ENCODE results near the gene PIP5K1B. TPM values are rescaled to one million over a fixed set of nuclear protein-coding genes. Genes with fewer than 3 reads are reported as not detected.
A peak's percentile ranks its signal among the peaks of the same experiment; 100 is the strongest.

The PIP5K1B gene
- total RNA-seq, 1 experiment from 2014 or later = not detected

GRCh38 chr9:68683433-68683832, 21.6 kb upstream of the PIP5K1B start:
- H3K27ac ChIP-seq (ENCODE audit: low read depth, low read length, poor library complexity, severe bottlenecking) = no peak overlapping the region
- no peaks in the 10 kb centered on the region for H3K9me3 ChIP-seq (ENCODE audit: low read depth, low read length, poor library complexity, severe bottlenecking)
- H3K36me3 ChIP-seq (ENCODE audit: insufficient read depth, low read length, poor library complexity, severe bottlenecking) = no peaks in the 10 kb centered on the region
- BruUV-seq (replicated peaks) = no TSS peak
- DNase-seq (ENCODE audit: low spot score) = no peak
- ChIA-PET CTCF (no interaction called here), POLR2A (ENCODE audit: low non-redundant PET) (no interaction called here)
- no peak for TF ChIP-seq EZH2 (IDR thresholded peaks at IDR 0.05; ENCODE audit: borderline replicate concordance, low read depth, low read length, poor library complexity, severe bottlenecking)
- TF ChIP-seq CTCF (conservative IDR thresholded peaks at IDR 0.05; ENCODE audit: low read depth, low read length) = no peak
- H3K4me3 ChIP-seq (ENCODE audit: low read depth, low read length, poor library complexity, severe bottlenecking) = no peak overlapping the region
- H3K27me3 ChIP-seq (replicated peaks; ENCODE audit: insufficient read depth, low read depth, low read length, poor library complexity) = no peaks in the 10 kb centered on the region
- intact Hi-C loops (cut with micrococcal nuclease; ENCODE audit: unreplicated experiment) = loop anchor here (10.0 kb wide), 1 partner anchor 99 kb away; no protein-coding TSS in a partner anchor
- H3K4me1 ChIP-seq (ENCODE audit: insufficient read depth, low read length, poor library complexity, severe bottlenecking) = no peaks in the 10 kb centered on the region

GRCh38 chr9:68685213-68685612, 19.8 kb upstream of the PIP5K1B start:
- TF ChIP-seq EZH2 (IDR thresholded peaks at IDR 0.05; ENCODE audit: borderline replicate concordance, low read depth, low read length, poor library complexity, severe bottlenecking) (no peak), CTCF (conservative IDR thresholded peaks at IDR 0.05; ENCODE audit: low read depth, low read length) (no peak)
- CTCF ChIA-PET = no interaction called here
- POLR2A ChIA-PET (ENCODE audit: low non-redundant PET) = no interaction called here

GRCh38 chr9:68685770-68686169, 19.3 kb upstream of the PIP5K1B start:
- H3K9me3 ChIP-seq (ENCODE audit: low read depth, low read length, poor library complexity, severe bottlenecking) = no peaks in the 10 kb centered on the region
- peak; percentile 26 for DNase-seq (ENCODE audit: low spot score)
- no peak overlapping the region for H3K27ac ChIP-seq (ENCODE audit: low read depth, low read length, poor library complexity, severe bottlenecking)
- H3K4me1 ChIP-seq (ENCODE audit: insufficient read depth, low read length, poor library complexity, severe bottlenecking) = no peaks in the 10 kb centered on the region
- no TSS peak for BruUV-seq (replicated peaks)
- POLR2A ChIA-PET (ENCODE audit: low non-redundant PET) = no interaction called here
- TF ChIP-seq EZH2 (IDR thresholded peaks at IDR 0.05; ENCODE audit: borderline replicate concordance, low read depth, low read length, poor library complexity, severe bottlenecking) (no peak), CTCF (conservative IDR thresholded peaks at IDR 0.05; ENCODE audit: low read depth, low read length) (peak; percentile 54)
- peaks cover 7% of the 10 kb centered on the region for H3K27me3 ChIP-seq (replicated peaks; ENCODE audit: insufficient read depth, low read depth, low read length, poor library complexity)
- H3K36me3 ChIP-seq (ENCODE audit: insufficient read depth, low read length, poor library complexity, severe bottlenecking) = no peaks in the 10 kb centered on the region
- CTCF ChIA-PET = no interaction called here
- H3K4me3 ChIP-seq (ENCODE audit: low read depth, low read length, poor library complexity, severe bottlenecking) = no peak overlapping the region
- intact Hi-C loops (cut with micrococcal nuclease; ENCODE audit: unreplicated experiment) = loop anchor here (10.0 kb wide), 1 partner anchor 101 kb away; no protein-coding TSS in a partner anchor

More at GRCh38 chr9:68685213-68685612, 19.8 kb upstream of the PIP5K1B start:
- peaks cover 2% of the 10 kb centered on the region for H3K27me3 ChIP-seq (replicated peaks; ENCODE audit: insufficient read depth, low read depth, low read length, poor library complexity)
- intact Hi-C loops (cut with micrococcal nuclease; ENCODE audit: unreplicated experiment) = loop anchor here (10.0 kb wide), 1 partner anchor 100 kb away; no protein-coding TSS in a partner anchor
- no peaks in the 10 kb centered on the region for H3K36me3 ChIP-seq (ENCODE audit: insufficient read depth, low read length, poor library complexity, severe bottlenecking)
- H3K27ac ChIP-seq (ENCODE audit: low read depth, low read length, poor library complexity, severe bottlenecking) = no peak overlapping the region
- H3K9me3 ChIP-seq (ENCODE audit: low read depth, low read length, poor library complexity, severe bottlenecking) = no peaks in the 10 kb centered on the region
- BruUV-seq (replicated peaks) = no TSS peak
- H3K4me3 ChIP-seq (ENCODE audit: low read depth, low read length, poor library complexity, severe bottlenecking) = no peak overlapping the region
- H3K4me1 ChIP-seq (ENCODE audit: insufficient read depth, low read length, poor library complexity, severe bottlenecking) = no peaks in the 10 kb centered on the region
- DNase-seq (ENCODE audit: low spot score) = no peak
